GM15510 (cell line): ENCODE measurements around the gene PLEKHS1.

Experiments used
- POLR2A ChIP-seq: IDR thresholded peaks from 3 replicates; pipeline ENCODE4 v1.6.1; 2011; ENCODE audit warnings: borderline replicate concordance; ENCODE audit not compliant: insufficient read length; ENCODE audit errors: extremely low read depth

Gene PLEKHS1

DNA sequence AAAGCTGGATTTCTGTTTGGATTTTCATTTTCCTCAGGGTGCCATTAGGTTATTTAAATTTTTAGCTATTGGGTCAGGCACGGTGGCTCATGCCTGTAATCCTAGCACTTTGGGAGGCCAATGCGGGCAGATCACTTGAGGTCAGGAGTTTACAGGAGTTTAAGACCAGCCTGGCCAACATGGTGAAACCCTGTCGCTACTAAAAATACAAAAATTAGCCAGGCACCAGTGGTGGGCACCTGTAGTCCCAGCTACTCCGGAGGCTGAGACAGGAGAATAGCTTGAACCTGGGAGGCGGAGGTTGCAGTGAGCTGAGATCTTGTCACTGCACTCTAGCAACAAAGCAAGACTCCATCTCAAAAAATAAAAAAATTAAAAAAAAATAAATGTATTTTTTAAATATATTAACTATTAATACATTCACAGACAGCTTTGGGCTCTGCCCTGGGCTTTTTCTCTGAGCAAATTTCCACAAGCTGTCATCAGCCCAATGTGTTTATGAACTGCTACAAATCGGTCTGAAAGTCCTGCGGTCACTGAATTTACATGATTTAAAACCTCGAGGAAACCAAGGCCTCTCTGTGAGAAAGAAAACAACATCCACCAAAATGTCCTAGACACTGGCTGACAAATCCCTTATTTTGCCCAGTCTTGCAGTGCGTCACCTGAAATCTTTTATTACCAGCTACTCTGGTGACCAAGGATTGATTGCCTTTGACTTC, 19.2 kb upstream of the PLEKHS1 start:
- no peak for TF ChIP-seq POLR2A

DNA sequence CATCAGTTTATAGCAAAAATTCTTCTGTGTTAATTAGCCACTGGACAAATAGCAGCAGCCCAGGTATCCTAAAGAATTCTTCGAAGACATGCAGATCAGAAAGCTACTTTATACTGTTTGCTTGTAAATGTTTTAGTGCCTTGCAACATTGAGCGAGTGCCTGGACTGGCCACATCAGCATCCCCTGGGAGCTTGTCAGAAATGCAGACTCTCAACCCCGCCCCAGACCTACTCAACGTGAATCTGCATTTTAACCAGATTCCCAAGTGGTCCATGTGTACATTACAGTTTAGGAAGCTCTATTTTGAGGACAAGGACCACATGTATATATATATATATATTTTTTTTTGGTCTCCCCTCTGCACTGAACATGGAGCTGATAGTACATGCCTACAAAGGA, 18.5 kb upstream of the PLEKHS1 start:
- no peak for TF ChIP-seq POLR2A

DNA sequence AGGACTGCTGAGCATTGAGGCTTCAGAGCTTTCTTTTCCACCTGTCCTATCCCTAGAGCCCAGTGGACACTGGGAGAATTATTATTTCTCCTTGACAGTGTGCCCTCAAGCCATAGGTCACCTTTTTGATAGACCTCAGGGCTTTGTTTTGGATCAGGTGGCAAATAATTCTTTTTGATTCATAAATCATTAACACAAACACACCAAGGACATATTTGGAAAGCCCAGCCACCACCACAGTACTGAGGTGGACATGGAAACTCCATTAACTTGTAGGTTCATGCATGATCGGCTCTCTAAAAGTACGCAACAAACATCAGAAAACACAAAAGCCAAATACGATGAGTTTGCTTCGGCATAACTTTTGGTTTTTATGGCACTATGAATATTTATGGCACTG, 17.8 kb upstream of the PLEKHS1 start:
- no peak for TF ChIP-seq POLR2A

DNA sequence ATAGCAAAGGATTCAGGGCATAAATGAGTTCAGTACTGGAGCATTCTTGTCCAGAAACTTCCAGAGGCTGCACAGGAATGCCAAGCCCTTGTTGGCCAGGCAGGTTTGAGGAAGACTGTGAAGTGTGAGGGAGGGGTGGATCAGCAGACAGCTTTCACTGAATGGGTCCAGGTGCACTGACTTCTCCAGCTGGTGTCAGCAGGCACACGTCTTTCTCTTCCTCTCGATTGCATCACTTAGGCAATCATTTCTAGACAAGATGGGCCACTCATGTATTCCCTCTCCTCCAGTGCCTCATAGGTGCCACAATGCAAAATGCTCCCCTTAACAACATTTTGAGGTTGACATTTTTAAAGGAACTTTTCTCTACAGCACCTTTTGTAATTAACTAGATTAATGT, 15.6 kb upstream of the PLEKHS1 start:
- no peak for TF ChIP-seq POLR2A

DNA sequence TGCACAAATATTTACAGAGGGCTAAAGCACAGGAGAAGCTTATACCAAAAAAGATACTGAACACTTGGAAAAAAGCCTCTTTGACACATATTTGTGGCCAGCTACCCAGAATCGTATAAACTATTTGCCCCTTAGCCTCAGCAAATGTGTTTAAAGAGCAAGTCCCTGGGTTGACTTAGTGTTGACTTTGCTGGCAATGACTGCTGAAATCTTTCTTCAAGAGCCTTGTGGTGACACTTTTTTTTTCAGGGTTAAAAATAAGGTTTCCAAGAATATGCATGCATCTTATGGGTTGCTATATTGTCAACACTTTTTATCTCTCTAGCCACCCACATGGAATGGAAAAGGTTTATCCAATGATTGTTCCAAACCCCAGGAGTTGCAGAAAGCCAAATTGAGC, 14.9 kb upstream of the PLEKHS1 start:
- TF ChIP-seq POLR2A, result no peak

DNA sequence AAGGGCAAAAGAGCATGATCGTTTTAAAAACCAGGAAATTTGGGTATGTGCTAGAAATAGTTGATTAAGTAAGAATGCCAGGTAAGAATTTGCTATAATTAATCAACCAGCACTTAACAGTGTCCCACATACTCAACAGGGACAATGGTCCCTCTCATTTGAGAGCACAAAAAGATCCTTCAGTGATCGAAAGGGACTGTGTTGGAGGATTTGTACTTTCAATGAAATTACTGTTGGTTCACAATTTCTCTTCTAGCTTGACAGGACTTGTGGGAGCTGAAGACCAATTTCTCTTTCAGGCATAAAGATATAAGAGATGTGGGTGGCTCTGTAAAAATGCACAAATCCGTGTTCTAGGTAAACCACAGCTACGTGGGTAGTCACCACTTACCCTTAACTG, 12.5 kb upstream of the PLEKHS1 start:
- TF ChIP-seq POLR2A, result no peak

DNA sequence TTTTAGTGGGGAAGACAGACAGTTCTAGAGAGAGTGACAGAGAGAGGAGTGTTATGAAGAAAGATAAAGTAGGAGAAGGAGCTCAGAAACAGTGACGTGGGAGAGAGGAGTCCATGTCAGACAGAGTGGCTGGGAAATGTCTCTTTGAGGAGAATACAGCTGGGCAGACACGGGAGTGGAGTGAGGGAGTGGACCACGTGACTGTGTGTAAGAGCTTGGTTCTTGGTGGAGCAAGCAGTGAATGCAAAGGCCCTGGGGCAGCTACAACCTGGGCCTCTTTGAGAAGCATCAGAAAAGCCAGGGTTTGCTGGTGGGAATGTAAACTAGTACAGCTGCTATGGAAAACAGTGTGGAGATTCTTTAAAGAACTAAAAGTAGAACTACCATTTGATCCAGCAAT, 11.9 kb upstream of the PLEKHS1 start:
- TF ChIP-seq POLR2A, result no peak

DNA sequence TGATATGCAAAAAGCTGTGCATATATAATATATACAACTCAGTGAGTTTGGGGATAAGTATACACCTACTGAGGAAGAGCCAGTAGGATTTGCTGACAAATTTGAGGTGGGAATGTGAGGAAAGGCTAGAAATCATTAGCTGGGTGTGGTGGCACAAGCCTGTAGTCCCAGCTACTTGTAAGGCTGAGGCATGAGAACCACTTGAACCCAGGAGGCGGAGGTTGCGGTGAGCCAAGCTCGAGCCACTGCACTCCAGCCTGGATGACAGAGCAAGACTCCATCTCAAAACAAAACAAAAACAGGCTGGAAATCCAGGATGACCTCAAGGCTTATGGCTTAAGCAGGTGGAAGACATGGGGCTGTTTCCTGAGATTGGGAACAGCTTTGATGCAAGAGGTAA, 10.6 kb upstream of the PLEKHS1 start:
- no peak for TF ChIP-seq POLR2A

DNA sequence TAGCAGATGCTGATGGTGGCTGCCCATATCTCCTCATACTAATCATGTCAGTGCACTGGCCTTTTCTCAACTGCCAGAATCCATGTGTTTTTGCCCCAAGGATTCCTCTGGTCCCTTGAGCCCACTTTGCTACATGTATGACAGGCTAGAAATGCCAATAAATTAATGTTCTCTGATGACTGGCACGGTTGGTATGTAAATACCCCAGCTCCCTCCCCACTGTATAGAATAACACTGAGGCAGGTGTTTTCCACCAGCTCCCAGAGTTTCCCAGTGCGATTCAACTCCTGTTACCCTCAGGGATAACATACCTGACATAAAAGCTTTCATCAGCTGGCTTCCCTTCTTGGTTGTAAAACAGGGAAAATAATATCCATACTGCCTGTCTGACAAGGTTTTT, 9.0 kb upstream of the PLEKHS1 start:
- TF ChIP-seq POLR2A, result no peak

DNA sequence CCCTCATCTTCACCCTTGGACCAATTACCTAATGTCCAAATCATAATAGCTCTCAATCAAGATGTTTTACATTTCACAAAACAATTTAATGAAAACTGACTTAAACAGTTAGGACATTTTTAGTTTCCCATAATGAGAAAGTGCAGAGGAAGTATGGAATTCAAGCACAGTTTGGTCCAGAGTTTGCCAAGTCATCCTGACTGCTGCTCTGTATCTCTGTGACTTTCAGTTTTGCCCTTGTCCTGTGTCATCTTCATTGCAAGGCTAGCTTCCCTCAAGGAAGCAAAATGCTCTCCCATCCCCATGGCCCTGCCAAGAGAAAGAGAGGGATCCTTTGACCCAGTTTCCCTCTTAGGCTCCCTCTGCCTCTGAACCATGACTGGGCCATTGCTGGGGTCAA, 7.9 kb upstream of the PLEKHS1 start:
- no peak for TF ChIP-seq POLR2A

DNA sequence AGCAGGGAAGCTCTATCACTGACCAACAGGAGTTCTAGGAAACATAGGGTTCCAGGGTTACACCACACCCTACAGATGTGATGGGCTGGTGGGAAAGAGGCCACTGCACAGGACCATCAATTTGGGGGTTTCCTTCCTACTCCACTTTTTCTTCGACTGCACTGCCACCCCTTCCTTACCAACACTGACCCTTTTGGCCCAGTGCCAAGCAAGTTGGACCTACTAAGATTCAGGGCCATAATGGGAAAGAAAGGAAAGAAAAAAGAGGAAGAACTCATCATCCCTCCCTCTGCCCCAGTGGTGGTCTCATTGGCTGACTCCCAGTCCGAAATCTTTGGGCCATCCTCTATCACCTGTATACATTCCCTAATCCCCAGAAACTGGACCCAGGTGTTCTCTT, 6.1 kb upstream of the PLEKHS1 start:
- no peak for TF ChIP-seq POLR2A

DNA sequence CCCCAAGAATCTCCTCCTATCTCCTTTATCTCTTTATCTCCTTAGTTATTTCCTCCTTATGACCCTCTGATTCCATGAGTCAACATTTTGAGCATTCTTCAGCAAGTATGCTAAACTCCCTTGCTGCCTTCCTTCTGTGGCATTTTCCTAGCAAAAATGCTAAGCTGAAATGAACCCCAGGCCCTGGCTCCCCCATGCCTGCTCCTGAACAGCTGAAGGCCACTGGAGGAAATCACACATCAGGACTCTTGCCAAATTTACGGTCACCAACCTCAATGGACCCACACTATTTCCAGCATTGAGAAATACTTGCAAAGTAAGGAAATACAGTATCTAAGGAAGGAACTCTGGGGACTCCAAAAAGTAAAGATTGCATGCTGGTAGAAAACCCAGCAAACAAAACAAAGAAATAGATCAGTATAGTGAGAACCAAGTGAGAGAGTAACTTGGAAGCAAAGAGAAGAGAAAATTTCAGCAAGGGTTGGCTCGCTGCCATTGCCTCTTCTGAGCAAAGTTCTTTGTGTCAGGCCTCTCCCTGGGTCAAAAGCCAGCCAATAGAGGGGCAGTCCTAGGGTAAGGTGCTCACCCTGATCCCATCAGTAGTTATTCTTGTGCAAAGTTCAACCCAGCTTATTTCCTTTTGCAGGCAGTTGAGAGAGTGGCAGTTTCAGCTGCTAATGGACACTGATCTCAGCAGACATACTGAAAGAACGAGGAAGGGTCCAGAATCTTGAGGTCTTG, 5.1 kb upstream of the PLEKHS1 start:
- TF ChIP-seq POLR2A, result no peak

DNA sequence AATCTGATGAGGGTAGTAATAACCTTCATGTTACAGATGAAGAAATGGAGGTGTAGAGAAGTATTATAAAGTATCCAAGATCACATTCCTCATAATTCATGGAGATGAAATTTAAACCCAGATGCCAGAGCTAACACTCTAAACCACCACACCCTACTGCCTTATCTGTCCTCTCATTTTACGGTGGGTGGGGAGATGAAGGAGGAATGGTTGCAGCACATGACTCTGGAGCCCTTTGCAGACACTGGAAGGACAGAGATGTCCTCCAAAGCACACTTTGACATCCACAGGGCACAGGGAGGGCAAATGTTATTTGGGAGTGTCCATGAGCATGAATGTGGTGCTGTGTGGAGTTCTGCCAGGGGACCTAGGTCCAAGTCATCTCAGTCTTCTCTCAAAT, 1.1 kb downstream of the PLEKHS1 start:
- TF ChIP-seq POLR2A, result no peak

DNA sequence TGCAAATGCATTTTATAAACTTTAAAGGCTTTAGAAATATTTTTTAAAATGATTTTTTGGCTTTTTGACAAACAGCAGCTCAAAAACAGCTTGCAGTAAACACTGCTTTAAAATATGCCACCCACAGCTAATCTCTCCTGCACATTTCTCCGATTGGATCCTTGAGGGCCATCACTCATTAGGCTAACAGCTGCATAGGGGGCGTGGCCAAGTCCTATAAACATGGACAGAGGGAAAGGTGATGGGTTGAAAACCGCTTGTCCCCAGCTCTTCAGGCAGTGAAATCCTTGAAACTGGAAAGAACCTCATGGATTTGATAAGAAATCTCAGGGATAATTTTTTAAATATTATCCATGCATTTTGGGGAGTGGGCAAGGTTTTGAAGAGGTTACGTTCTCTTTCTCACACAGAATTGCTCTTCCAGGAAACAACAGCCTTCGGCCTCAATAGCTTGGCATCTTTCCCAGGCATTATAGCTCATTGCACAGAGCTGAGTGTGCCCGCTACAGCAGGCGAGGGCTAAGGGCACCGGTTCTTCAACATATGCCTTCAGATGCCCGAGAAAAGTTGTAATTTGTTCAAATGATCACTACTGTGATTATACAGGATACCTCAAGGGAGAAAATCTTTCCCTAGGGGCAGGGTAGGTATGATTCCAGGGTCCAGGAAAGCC, 1.7 kb downstream of the PLEKHS1 start:
- no peak for TF ChIP-seq POLR2A

DNA sequence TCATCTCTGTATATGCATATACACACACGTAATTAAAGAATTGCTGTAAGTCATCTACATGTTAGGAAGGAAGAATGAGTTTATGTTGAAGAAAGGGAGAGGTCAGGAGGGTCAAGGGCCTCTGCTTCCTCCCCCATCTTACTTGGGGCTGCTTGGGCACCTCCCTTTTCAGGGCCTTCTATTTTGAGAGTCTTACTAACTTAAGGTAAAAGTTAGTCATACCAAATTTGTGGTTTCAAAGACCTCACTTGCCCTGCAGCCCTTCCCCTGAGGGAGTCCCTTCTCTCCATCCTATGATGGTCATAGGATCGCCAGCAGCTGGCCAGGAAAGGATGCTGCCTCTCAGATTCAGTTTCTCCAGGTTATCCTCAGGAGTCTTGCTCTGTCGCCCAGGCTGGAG, 2.6 kb downstream of the PLEKHS1 start:
- no peak for TF ChIP-seq POLR2A

DNA sequence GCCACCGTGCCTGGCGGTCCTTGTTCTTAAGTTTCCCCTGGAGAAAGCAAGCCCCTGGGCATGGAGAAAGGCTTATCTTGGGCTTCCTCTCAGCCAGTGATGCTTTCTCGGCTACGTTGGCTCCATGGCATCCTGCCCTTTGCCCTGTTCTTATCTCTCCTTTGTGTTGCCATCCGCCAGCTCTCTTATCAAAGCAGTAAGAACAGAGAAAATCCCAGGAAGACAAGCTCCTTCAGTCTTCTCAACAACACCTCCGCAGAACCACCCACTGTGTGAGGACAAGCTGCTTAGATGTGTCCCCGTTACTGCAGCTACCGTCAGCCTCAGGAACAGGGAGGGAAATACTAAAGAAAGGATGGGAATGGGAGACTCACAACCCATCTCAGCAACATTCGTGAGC, 3.3 kb downstream of the PLEKHS1 start:
- no peak for TF ChIP-seq POLR2A
